Ovary (tissue), 9 donors: ENCODE results near the gene SH3GL1. TPM values are rescaled to one million over a fixed set of nuclear protein-coding genes. Genes with fewer than 3 reads are reported as not detected.
A peak's percentile ranks its signal among the peaks of the same experiment; 100 is the strongest.

Source experiments
- DNase-seq, 5 donors: peaks; one replicate each; pipeline ENCODE4 v3.0.0-alpha.2; 2019 to 2020
- H3K27ac ChIP-seq, 2 donors: fragments of 200-600 bp; one replicate each; pipeline versions ENCODE4 v1.5.1 to v1.8.0; 2019 to 2022
- H3K27me3 ChIP-seq: fragments of 200-600 bp; one replicate; pipeline ENCODE4 v1.8.0; 2022
- H3K36me3 ChIP-seq: fragments of 200-600 bp; sonication (generic); one replicate; pipeline ENCODE4 v1.5.1; 2019
- H3K4me1 ChIP-seq: one replicate; pipeline ENCODE4 v1.8.1; 2013; ENCODE audit warnings: mild to moderate bottlenecking, moderate library complexity; ENCODE audit not compliant: insufficient read depth
- H3K4me3 ChIP-seq: fragments of 200-600 bp; sonication (generic); one replicate; pipeline ENCODE4 v1.5.1; 2017
- H3K9me3 ChIP-seq, 2 donors: fragments of 200-600 bp in 1 of 2; sonication (generic) in 1 of 2; one replicate each; pipeline versions ENCODE4 v1.5.1 to v1.8.1; 2013 to 2019; ENCODE audit warnings: mild to moderate bottlenecking in 1 of 2, moderate library complexity in 1 of 2
- CTCF ChIP-seq, 3 donors: fragments of 450-650 bp in 2 of 3; fragments of 200-600 bp in 1 of 3; IDR thresholded peaks; one replicate each; pipeline versions ENCODE4 v1.5.1 to v1.8.0; 2016 to 2022; ENCODE audit warnings: antibody characterized with exemption in 3 of 3, mild to moderate bottlenecking in 1 of 3
- EP300 ChIP-seq: sonication (generic); formaldehyde crosslinking; IDR thresholded peaks from one replicate; pipeline ENCODE4 v1.6.1; 2017; ENCODE audit warnings: antibody characterized with exemption
- POLR2A ChIP-seq: fragments of 450-650 bp; IDR thresholded peaks from one replicate; pipeline ENCODE4 v1.6.1; 2017; ENCODE audit warnings: antibody characterized with exemption, mild to moderate bottlenecking, moderate library complexity
- WGBS, 3 donors: extraction: QIAGEN DNeasy Blood & Tissue Kit in 1 of 3; methylation state at CpG; one replicate each; pipeline versions ENCODE4 v1.1.5 to v1.1.7; 2013 to 2017; 5-methylcytosine and 5-hydroxymethylcytosine counted together
- intact Hi-C, 4 donors: fragments of 100-400 bp; cut with DNase I; formaldehyde crosslinking; loops; one replicate each; pipeline versions ENCODE4 v1.11.0 to v1.15.1; 2022 to 2023
- polyA plus RNA-seq, 2 donors: library from polyadenylated mRNA; stranded (reverse); fragments of 200-250 nt in 1 of 2; fragments of 350-450 nt in 1 of 2; fragmentation: Illumina TruSeq in 1 of 2; extraction: RNeasy Lipid Tissue Mini Kit (QIAGEN cat#74804) in 1 of 2; gene quantifications; one replicate each; pipeline ENCODE4 v1.2.3, GENCODE V29; 2013 to 2014
- total RNA-seq, 7 donors: library from RNA; depleted of rRNA in 2 of 7; stranded (reverse); fragments of >200 nt in 2 of 7; fragmentation: NEBNext Ultra II Directional in 3 of 7; extraction: Animal tissue kit (Norgen Biotek cat#: 25700) in 3 of 7; gene quantifications; one replicate each; pipeline versions ENCODE4 v1.1.0 to v1.2.4, GENCODE V29; 2016 to 2023
- donor health status: DM: no; HTN: no; CAD: no; lungs with moderate emphysema.
- donor health status: DM: no; HTN: no; CAD: no.
- donor health status: Bipolar disorder and iron deficiency.
- donor health status: DM: yes; HTN: yes; CAD: no.
- donor health status: DM: no; HTN: no; CAD: no.
- donor health status: DM: yes; HTN: yes; CAD: no.

Gene SH3GL1
- total and polyA plus RNA-seq, 9 donors, result 6.9 to 88.6 (median 59.9) TPM

GRCh38 chr19:4430760-4431159, 30.4 kb upstream of the SH3GL1 start:
- no peak for TF ChIP-seq EP300
- TF ChIP-seq CTCF (IDR thresholded peaks at IDR 0.05), result no peak
- no peak overlapping the region for H3K4me3 ChIP-seq
- no peak overlapping the region for H3K27ac ChIP-seq
- no peaks in the 10 kb centered on the region for H3K4me1 ChIP-seq
- intact Hi-C loops, result no loop called here
- H3K36me3 ChIP-seq, result no peaks in the 10 kb centered on the region
- no peak for DNase-seq
- no peaks in the 10 kb centered on the region for H3K9me3 ChIP-seq
- 92 to 94% (median 93%) methylated on average over 12 of the region's 12 CpGs for WGBS, 3 donors
- no peaks in the 10 kb centered on the region for H3K27me3 ChIP-seq

- no peak overlapping the region for H3K27ac ChIP-seq
- 22 to 39% (median 31%) methylated on average over 12 of the region's 12 CpGs for WGBS, 3 donors
- H3K4me3 ChIP-seq, result no peak overlapping the region
- TF ChIP-seq EP300 (no peak), CTCF (IDR thresholded peaks at IDR 0.05) (no peak), POLR2A (no peak)
- no peaks in the 10 kb centered on the region for H3K36me3 ChIP-seq
- H3K9me3 ChIP-seq, result no peaks in the 10 kb centered on the region
- H3K27me3 ChIP-seq, result no peaks in the 10 kb centered on the region
- no peaks in the 10 kb centered on the region for H3K4me1 ChIP-seq
- intact Hi-C loops, result no loop called here
- DNase-seq, result no peak
These were observed 29.4 kb upstream of the SH3GL1 start for GRCh38 chr19:4429771-4430171.

DNA sequence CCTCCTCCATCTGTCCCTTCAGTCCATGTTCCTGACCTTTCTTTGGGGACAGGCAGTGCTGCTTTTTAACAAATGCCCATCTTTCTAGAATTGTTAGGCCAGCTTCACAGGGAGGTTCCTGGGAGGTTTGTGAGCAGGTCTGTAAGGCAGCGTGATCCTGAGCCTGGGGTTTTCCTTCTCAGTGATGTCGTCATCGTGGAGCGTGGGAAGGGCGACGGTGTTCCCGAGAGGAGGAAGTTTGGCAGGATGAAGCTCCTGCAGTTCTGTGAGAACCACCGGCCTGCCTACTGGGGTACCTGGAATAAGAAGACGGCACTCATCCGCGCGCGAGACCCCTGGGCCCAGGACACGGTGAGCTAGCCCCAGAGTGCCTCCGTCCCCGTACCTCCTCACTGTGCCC, 28.9 kb upstream of the SH3GL1 start:
- H3K36me3 ChIP-seq, result no peaks in the 10 kb centered on the region
- H3K9me3 ChIP-seq, result no peaks in the 10 kb centered on the region
- 54 to 62% (median 61%) methylated on average over 16 of the region's 16 CpGs for WGBS, 3 donors
- no peak for TF ChIP-seq POLR2A
- no peak for TF ChIP-seq EP300
- TF ChIP-seq CTCF (IDR thresholded peaks at IDR 0.05), result no peak
- DNase-seq, result peak in 2 of 5 donors; percentile 48 to 64
- H3K27me3 ChIP-seq, result no peaks in the 10 kb centered on the region
- H3K4me1 ChIP-seq, result no peaks in the 10 kb centered on the region
- no peak overlapping the region for H3K4me3 ChIP-seq
- intact Hi-C loops, result no loop called here
- H3K27ac ChIP-seq, result no peak overlapping the region

- intact Hi-C loops, result no loop called here
- no peaks in the 10 kb centered on the region for H3K36me3 ChIP-seq
These were observed 28.1 kb upstream of the SH3GL1 start for GRCh38 chr19:4428326-4428975.

More at GRCh38 chr19:4428326-4428975, 28.1 kb upstream of the SH3GL1 start:
- H3K9me3 ChIP-seq, result no peaks in the 10 kb centered on the region
- DNase-seq, result no peak
- H3K4me3 ChIP-seq, result no peak overlapping the region
- H3K27me3 ChIP-seq, result no peaks in the 10 kb centered on the region
- H3K27ac ChIP-seq, result no peak overlapping the region
- H3K4me1 ChIP-seq, result no peaks in the 10 kb centered on the region
- TF ChIP-seq CTCF (IDR thresholded peaks at IDR 0.05) (no peak), POLR2A (no peak), EP300 (no peak)
- 83 to 88% (median 85%) methylated on average over 20 of the region's 20 CpGs for WGBS, 3 donors
